Uterus (tissue), 2 donors: ENCODE measurements around the gene LATS1.

ENCODE experiments used
- POLR2A ChIP-seq, 2 donors: fragments of 450-650 bp; IDR thresholded peaks; one replicate each; pipeline ENCODE4 v1.6.1; 2016; ENCODE audit warnings: antibody characterized with exemption in 2 of 2, mild to moderate bottlenecking in 1 of 2, moderate library complexity in 1 of 2
- TF ChIP-seq, protein P1 (sequence below), 4 experiments: fragments of 200-600 bp in 2 of 4; fragments of 450-650 bp in 2 of 4; sonication (generic) in 2 of 4; IDR thresholded peaks; one replicate each; pipeline ENCODE4 v1.5.1; 2016 to 2019; ENCODE audit warnings: antibody characterized with exemption in 4 of 4, mild to moderate bottlenecking in 2 of 4, moderate library complexity in 1 of 4

DNA sequence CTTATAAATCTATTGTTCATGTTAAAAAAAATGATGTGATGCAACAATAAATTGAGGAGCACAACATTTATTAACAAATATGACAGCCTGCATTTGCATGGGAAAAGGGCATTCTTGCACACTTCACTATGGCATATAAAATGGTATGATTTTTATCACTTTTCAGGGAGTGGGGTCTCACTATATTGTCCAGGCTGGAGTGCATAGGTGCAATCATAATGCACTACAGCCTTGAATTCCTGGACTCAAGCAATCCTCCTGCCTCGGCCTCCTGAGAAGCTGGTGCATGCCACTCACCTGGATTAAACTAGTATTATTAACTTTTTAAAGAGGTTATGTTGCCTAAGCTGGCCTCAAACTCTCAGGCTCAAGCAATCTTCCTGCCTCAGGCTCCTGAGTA, 17.0 kb upstream of the LATS1 start:
- TF ChIP-seq, protein P1, sequence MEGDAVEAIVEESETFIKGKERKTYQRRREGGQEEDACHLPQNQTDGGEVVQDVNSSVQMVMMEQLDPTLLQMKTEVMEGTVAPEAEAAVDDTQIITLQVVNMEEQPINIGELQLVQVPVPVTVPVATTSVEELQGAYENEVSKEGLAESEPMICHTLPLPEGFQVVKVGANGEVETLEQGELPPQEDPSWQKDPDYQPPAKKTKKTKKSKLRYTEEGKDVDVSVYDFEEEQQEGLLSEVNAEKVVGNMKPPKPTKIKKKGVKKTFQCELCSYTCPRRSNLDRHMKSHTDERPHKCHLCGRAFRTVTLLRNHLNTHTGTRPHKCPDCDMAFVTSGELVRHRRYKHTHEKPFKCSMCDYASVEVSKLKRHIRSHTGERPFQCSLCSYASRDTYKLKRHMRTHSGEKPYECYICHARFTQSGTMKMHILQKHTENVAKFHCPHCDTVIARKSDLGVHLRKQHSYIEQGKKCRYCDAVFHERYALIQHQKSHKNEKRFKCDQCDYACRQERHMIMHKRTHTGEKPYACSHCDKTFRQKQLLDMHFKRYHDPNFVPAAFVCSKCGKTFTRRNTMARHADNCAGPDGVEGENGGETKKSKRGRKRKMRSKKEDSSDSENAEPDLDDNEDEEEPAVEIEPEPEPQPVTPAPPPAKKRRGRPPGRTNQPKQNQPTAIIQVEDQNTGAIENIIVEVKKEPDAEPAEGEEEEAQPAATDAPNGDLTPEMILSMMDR (IDR thresholded peaks at IDR 0.05): no peak
- TF ChIP-seq POLR2A (IDR thresholded peaks at IDR 0.05): no peak
